GM18508 (cell line): ENCODE data around the gene ABHD12.

Source experiments
- ATAC-seq: cut with Tn5 transposase; IDR thresholded peaks from one replicate; pipeline ENCODE4 v1.9.1; 2021; ENCODE audit warnings: moderate number of reproducible peaks; ENCODE audit not compliant: insufficient read depth, unreplicated experiment

Gene ABHD12

DNA sequence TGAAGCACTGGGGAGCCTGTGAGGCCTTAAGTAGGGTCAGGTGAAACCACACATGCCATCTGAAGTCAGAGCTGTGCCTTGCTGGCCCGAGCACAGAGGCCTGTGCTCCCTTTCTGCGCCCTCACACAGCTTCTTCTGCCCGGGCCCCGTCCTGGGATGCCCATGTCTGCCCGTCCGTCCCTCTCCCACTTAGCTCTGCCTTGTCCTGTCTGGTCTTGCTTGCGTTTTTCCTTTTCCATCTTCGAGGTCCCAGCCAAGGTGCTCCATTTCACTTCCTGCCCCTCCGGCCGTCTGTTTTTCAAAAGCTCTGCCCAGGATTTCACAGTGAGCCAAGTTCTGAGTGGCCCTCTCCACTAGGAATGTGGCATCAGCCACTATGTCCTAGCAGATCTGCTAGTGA is 97.1 kb downstream of the ABHD12 start:
- ATAC-seq: no peak

GRCh38 chr20:25292176-25292891 is 98.3 kb downstream of the ABHD12 start:
- ATAC-seq: no peak

GRCh38 chr20:25291432-25292133 is 99.1 kb downstream of the ABHD12 start:
- ATAC-seq: no peak

- no peak for ATAC-seq
Observed at GRCh38 chr20:25290646-25291431, 99.8 kb downstream of the ABHD12 start.

- no peak for ATAC-seq
Observed at GRCh38 chr20:25289886-25290597, 100.6 kb downstream of the ABHD12 start.

GRCh38 chr20:25288291-25289181 is 102.1 kb downstream of the ABHD12 start:
- peak; percentile 98 for ATAC-seq

GRCh38 chr20:25287631-25288290 is 102.9 kb downstream of the ABHD12 start:
- no peak for ATAC-seq

DNA sequence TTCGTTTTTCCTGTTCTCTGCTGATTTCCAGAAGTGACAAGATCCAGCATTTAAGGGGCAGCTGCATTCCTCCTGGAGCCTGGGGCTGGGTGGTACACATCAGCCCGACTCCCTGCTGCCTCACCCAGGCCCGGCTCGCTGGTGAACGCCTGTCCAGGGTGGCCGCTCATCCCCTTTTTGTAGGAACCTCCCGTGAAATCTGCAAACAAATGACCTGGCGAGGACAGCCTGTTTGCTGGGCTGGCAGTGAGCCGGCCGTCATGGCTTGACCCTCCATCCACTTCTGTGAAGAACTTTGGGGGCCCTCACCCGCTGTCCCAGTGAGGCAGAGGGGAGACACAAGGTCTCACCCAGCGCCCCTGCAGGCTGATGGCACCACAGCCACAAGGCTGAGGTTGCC is 103.7 kb downstream of the ABHD12 start:
- no peak for ATAC-seq

DNA sequence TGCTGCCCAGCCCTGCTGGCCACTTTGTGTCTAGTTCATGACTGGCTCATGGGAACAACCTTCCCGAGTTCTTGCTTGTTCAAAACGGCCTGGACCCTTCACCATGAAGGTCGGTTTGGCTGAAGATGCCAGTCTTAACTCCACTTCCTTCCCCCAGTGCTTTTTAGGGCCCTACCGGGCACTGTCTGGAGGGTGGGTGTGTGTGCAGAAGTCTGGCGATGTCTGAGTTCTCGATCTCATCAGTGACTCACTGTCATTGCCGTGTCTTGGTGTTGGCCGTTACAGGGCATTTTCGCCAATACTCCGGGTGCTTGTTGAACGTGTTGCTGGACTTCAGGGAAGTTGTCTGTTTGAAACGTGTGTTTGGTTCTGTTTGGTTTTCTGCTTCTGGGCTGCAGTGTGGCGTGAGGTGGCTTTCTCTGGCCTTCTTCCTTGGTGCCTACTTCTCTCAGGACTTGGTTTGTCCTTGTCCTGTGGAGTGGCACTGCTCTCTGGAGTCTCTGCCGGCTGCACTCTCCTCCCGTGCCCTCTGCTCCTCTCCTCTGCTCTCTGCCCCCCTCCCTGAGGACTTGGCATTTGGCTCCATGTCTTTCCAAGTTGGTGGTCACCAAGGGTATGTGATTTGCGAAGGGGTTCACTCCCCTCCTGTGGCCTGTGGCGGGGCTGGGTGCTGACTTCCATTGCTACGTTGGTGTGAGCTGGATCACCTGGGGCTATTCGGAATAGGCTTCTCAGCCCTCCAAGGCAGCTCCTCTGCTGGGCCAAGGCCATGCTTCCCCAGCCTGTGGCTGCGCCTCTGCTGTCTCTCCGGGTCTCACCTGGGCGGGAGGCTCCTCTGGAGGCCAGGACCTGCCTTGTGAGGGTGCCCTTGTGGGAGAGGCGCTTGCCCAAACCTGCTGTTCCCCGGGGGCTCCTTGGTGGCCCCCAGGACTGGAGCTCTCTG is 104.5 kb downstream of the ABHD12 start:
- ATAC-seq: no peak

- ATAC-seq: no peak
Observed at GRCh38 chr20:25285091-25285647, 105.5 kb downstream of the ABHD12 start.

DNA sequence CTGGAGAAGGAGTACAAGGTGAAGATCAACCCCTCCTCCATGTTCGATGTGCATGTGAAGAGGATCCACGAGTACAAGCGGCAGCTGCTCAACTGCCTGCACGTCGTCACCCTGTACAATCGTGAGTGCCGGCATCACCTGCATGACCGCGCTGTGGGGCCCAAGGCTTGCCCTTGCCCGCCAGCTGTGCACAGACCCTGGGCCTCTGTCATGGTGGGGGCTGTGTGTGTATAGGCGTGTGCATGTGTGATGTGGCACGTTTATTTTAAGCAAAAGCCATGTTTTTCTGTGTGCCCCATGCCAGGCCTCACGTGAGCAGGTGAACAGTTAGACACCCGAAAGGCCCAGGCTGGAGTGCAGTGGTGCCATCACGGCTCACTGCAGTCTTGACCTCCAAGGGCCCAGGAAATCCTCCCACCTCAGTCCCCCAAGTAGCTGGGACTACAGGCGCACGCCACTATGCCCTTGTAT is 106.5 kb downstream of the ABHD12 start:
- no peak for ATAC-seq

GRCh38 chr20:25283221-25283951 is 107.2 kb downstream of the ABHD12 start:
- ATAC-seq: no peak

- no peak for ATAC-seq
Observed at GRCh38 chr20:25282796-25283195, 107.8 kb downstream of the ABHD12 start.

GRCh38 chr20:25282034-25282781 is 108.4 kb downstream of the ABHD12 start:
- ATAC-seq: no peak

DNA sequence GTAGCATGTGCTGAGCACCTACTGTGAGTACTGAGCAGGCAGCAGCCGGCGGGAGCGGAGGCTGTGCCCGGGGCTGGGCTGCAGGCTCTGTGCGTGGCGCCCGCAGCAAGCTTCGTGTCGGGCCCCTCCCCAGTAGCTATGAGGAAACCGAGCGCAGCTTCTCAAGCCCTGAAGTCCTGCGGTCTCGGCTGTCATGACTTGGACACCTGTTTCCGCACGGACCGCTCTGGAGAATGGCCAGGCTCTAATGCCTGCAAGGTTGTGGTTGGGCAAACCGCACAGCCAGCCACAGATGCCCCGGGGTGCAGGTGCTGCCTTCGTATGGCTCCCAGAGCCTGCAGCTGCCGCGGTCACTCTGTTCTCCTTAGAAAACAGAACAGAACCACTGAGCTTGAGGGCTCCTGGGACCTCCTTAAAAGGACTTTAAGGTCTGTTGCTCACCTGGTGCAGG is 109.1 kb downstream of the ABHD12 start:
- ATAC-seq: peak; percentile 51
